ENCODE results near the gene THEMIS.

DNA sequence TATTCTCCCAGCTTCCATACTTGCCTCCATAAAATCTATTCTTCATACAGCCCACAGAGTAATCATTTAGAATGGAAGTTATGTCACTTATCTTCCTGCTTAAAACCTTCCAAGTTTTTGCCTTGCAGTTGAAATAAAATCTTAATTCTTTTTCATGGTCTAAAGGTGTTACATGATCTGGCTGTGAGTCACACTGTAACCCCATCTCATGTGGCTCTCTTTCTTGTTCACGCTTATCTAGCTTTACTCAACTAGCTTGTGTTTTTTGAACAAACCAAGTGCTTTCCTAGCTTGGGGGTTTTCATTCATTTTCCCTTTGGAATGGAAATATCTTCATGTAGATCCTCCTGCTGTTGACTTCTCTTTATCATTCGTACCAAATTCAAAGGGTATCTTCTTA is 23.6 kb upstream of the THEMIS start:
- TF ChIP-seq, protein P1, sequence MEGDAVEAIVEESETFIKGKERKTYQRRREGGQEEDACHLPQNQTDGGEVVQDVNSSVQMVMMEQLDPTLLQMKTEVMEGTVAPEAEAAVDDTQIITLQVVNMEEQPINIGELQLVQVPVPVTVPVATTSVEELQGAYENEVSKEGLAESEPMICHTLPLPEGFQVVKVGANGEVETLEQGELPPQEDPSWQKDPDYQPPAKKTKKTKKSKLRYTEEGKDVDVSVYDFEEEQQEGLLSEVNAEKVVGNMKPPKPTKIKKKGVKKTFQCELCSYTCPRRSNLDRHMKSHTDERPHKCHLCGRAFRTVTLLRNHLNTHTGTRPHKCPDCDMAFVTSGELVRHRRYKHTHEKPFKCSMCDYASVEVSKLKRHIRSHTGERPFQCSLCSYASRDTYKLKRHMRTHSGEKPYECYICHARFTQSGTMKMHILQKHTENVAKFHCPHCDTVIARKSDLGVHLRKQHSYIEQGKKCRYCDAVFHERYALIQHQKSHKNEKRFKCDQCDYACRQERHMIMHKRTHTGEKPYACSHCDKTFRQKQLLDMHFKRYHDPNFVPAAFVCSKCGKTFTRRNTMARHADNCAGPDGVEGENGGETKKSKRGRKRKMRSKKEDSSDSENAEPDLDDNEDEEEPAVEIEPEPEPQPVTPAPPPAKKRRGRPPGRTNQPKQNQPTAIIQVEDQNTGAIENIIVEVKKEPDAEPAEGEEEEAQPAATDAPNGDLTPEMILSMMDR (conservative IDR thresholded peaks at IDR 0.05 in 1 of 2, IDR thresholded peaks at IDR 0.05 in 1 of 2; ENCODE audit: extremely low read depth in 1 of 2, insufficient read depth in 1 of 2, low read depth in 1 of 2, low read length in 2 of 2): no peak
- no peak for TF ChIP-seq EZH2 (IDR thresholded peaks at IDR 0.05; ENCODE audit: borderline replicate concordance, low read length)
